A673 (cell line): ENCODE data around the gene OR8H3.

ENCODE experiments used
- CTCF ChIP-seq: fragments of 300-800, 200-600 bp; sonication (generic); conservative IDR thresholded peaks from 2 replicates; pipeline ENCODE4 v1.5.1; 2017; ENCODE audit warnings: low read depth, mild to moderate bottlenecking, antibody characterized with exemption, low read length, moderate library complexity, mixed read lengths
- EZH2 ChIP-seq: fragments of 200-600 bp; sonication (generic); IDR thresholded peaks from 2 replicates; pipeline ENCODE4 v1.6.1; 2017; ENCODE audit warnings: borderline replicate concordance, low read depth, mild to moderate bottlenecking, mixed read lengths, antibody characterized with exemption, low read length; ENCODE audit not compliant: poor library complexity, severe bottlenecking

GRCh38 chr11:56163804-56164203, 41.6 kb downstream of the OR8H3 start:
- TF ChIP-seq CTCF (no peak), EZH2 (no peak)
